GM19238 (cell line): Measurements from ENCODE around the gene ULK3.
"Not testable (repeated sequence)": the region's sequence is repeated elsewhere in the genome, so short reads cannot be mapped to it uniquely, and the experiment has no call there.

ENCODE experiments used
- DNase-seq: peaks from one replicate; pipeline ENCODE4 v3.0.0; 2011; ENCODE audit warnings: low spot score; ENCODE audit not compliant: insufficient read length

The ULK3 gene, protein sequence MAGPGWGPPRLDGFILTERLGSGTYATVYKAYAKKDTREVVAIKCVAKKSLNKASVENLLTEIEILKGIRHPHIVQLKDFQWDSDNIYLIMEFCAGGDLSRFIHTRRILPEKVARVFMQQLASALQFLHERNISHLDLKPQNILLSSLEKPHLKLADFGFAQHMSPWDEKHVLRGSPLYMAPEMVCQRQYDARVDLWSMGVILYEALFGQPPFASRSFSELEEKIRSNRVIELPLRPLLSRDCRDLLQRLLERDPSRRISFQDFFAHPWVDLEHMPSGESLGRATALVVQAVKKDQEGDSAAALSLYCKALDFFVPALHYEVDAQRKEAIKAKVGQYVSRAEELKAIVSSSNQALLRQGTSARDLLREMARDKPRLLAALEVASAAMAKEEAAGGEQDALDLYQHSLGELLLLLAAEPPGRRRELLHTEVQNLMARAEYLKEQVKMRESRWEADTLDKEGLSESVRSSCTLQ

GRCh38 chr15:74842581-74843444 is at the start of gene ULK3:
ULK3 (minus strand) TSS chr15:74843156; CDS start chr15:74843105, 51 bp downstream.
- DNase-seq: peak; percentile 98

DNA sequence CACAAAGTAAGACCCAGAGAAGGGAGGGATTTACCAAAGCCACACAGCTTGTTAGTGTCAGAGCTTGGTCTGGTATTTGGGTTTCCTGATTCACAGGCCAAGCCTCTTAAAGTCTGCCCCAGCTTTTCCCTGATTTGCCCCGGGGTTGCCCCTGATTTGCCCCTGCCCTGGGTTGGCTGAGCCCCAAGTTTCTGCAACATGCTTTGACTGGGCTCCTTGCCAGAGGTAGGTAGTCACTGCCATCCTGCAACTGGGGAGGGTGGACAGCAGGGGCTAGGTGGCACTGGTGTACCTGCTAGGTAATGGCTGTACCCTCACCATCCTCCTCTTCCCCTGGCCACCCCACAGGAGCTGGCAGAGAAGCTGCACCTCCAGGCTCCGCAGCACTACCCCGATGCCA is 49.4 kb upstream of the ULK3 start:
- DNase-seq: no peak

DNA sequence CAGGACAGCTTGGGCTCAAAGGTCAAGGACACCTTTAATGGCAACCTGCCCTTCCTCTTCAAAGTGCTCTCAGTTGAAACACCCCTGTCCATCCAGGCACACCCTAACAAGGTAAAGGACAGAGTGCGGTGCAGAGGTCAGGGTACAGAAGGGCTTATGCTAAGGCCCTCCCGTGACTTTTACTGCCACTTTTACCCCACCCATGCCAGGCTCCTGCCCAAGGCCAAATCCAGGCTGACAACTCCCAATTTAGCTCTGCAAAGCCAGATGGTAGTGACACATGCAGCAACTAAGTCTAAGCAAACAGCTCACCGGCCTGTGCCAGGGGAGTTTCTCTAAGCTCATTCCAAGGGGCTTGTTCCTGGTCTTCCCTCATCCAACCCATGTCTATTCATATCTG is 48.5 kb upstream of the ULK3 start:
- DNase-seq: no peak

GRCh38 chr15:74890665-74890960 is 47.7 kb upstream of the ULK3 start:
- DNase-seq: no peak

DNA sequence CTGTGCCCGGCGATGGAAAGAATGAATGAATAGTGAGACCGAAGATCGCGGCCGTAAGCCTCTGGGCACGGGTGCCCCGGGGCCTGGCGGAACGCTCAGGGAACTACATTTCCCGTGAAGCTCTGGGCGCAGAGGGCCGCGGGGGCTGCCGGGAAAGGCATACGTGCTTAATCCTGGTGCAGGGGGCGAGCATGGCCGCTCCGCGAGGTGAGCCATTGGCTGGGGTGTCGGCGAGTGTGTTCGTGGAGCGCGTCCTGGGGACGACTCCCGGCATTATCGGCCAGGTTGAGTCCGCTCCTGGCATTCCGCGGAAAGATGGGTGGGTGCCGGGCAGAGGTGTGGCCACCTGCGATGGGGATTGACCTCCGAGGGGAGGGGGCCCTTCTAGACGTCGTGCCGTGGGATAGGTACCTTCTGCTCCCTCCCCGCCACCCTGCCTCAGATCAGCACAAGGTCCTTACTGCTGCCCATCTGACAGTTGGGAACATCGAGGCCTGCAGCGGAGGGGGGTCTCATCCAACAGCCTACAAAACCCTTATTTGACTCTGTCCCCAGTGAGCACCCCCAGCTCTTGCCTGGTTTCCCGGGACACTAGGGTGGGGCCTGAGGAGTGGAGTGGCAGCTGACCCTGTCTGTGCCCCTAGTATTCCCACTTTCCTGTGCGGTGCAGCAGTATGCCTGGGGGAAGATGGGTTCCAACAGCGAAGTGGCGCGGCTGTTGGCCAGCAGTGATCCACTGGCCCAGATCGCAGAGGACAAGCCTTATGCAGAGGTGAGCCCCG is 47.1 kb upstream of the ULK3 start, which contains the start of gene MPI:
Gene MPI, plus strand, starts transcription at position 160 of the 782 bp plus-strand sequence. Its CDS starts 32 bp downstream, at position 192.
- DNase-seq: peak; percentile 97

- peak; percentile 35 for DNase-seq
These were observed 46.5 kb upstream of the ULK3 start for GRCh38 chr15:74889390-74889882.

DNA sequence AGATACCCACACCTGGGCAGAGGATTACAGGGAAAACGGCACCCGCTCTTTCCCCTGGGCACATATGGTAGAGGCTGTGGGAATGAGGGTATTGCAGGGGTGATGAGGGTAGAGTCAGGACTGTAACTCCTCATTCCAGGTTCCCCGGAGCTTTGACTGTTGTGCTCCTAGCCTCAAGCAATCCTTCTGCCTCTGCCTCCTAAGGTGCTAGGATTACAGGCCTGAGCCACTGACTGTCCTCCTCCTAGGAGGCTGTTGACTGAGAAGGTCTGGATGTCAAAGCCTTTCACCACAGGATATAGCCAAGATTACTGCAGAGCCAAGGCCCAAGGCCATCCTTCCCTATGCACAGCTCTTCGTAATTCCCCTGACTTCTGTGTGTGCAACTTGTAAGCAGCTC is 45.8 kb upstream of the ULK3 start:
- no peak for DNase-seq

GRCh38 chr15:74887537-74888193 is 44.7 kb upstream of the ULK3 start:
- DNase-seq: not testable (repeated sequence)

GRCh38 chr15:74885461-74885860 is 42.5 kb upstream of the ULK3 start:
- no peak for DNase-seq

DNA sequence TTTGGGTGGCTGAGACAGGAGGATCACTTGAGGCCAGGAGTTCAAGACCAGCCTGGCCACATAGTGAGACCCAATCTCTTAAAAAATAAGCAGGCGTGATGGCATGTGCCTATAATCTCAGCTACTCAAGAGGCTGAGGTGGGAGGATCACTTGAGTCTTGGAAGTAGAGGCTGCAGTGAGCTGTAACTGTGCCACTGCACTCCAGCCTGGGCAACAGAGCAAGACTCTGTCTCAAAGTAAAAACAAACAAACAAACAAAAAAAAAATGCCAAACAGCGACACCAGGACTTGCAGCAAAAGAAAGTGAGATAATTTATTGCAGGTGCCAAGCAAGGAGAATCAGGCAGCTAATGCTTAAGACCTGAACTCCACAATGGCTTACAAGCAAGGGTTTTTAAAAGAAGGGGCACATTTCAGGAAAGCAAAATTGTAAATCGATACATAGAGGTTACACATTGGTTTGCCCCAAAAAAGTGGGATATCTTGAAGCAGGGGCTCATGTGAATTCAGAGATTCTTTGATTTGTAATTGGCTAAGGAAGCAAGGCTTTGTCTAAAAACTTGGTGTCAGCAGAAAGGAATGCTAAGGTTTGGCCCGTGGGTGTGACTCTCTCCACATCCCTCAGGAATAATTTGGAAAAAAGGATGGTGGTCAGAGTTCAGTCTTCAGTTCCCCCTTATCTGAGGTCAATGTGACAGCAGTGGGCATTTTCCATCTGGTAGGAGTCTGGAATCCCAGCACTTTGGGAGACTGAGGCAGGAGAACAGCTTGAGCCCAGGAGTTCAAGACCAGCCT is 41.7 kb upstream of the ULK3 start:
- no peak for DNase-seq

DNA sequence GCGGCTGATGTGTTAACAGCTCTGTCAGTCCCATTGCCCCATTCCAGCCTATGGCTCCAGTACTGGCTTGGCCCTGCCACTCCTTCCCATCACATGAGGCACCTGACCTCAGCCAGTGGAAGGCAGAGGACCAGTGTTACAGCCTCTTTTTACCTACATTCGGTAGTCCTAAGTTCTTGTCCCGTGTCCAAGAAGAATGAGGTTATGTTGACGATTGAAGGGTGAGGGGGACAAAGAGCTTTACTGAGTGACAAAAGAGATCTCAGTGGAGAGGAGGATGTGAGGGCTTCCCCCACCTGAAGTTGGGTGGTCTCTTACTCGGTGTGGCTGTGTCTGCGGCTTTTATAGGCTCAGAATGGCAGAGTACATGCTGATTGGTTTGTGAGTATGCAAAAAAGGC is 39.6 kb upstream of the ULK3 start:
- DNase-seq: no peak

- DNase-seq: no peak
These were observed 35.3 kb upstream of the ULK3 start for GRCh38 chr15:74878273-74878672.

- no peak for DNase-seq
These were observed 30.9 kb upstream of the ULK3 start for GRCh38 chr15:74873756-74874424.

- peak; percentile 96 for DNase-seq
These were observed 30.2 kb upstream of the ULK3 start, which contains the start of gene SCAMP2 for GRCh38 chr15:74873036-74873755. SCAMP2 (minus strand) TSS chr15:74873365; CDS start chr15:74873255, 110 bp downstream.

DNA sequence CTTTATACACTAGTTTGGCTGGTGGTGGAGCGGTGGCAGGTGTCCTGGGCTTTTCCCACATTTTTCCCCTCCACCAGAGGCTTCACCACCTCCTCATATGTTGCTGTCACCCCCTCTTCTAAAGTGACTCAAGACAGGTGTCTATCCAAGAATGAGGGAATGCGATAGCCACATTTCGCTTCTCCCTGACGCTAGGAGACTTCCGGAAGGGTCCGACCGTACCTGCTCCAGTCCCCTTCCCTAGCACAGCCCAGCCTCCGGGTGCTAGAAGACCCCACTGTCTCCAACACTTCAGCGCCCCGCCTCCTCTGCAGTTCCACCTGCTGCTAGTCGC is 29.7 kb upstream of the ULK3 start:
- DNase-seq: no peak

DNA sequence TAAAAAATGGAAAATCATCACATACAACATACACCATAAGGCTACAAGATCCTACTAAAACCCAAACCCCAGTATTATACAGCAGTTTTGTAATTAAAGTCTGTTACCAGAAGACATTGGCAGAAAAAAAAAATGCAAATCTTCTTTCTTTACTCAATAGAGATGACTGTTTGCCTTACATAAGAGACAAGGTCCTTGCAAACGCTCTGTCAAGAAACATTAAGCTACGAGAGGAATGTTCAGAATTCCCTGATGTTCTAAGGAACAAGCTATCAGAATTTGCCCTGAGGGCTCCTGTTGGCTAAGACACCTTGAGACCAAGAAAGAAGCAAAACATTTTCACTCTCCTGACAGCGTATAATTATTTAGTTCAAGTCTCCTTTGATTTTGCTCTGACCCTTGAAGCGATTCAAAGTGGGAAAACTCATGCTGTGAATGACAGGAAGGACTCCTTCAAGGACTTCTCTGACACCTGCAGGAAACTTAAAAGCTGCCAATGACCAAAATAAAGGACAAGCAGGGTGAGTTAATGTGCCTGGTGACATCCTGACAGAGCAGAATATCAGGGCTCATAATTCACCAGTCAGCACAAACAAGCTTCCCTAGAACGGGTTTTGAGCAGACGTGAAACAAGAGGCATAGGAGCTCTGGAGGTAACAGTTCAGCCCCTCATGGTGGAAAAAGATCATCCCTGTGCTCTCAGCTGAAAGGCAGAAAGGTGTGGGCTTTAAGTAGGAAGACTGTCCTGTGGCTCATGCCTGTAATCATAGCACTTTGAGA is 27.7 kb upstream of the ULK3 start:
- no peak for DNase-seq

GRCh38 chr15:74869726-74870407 is 26.9 kb upstream of the ULK3 start:
- peak; percentile 77 for DNase-seq

DNA sequence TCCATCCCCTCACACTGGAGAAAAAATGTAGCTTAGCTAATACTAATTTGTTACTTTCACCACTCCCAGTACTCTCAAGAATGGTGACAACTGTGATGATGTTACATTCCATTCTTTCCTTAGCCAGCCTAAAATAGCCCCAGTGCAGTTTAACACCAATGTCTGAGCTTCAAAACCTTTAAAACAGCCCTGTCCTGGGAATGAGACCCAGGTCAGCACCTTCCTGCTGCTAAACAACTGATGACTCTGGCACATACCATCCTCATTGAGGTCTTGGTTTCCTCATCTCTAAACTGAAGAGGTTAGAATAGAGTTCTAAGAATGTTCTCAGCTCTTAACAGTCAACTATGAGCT is 26.4 kb upstream of the ULK3 start:
- DNase-seq: no peak
